Colonic mucosa (tissue), 4 donors: ENCODE results near the gene NME2. TPM values are rescaled to one million over a fixed set of nuclear protein-coding genes. Genes with fewer than 3 reads are reported as not detected.
"Not testable (repeated sequence)": the region's sequence is repeated elsewhere in the genome, so short reads cannot be mapped to it uniquely, and the experiment has no call there.

Experiments
- DNase-seq: peaks from one replicate; pipeline ENCODE4 v3.0.0-alpha.2; 2020
- H3K27ac ChIP-seq: fragments of 200-600 bp; one replicate; pipeline ENCODE4 v1.8.0; 2021
- H3K27me3 ChIP-seq: fragments of 200-600 bp; one replicate; pipeline ENCODE4 v1.8.0; 2021
- H3K36me3 ChIP-seq: fragments of 200-600 bp; one replicate; pipeline ENCODE4 v1.8.0; 2021
- H3K4me1 ChIP-seq: fragments of 200-600 bp; one replicate; pipeline ENCODE4 v1.8.0; 2021; ENCODE audit warnings: mild to moderate bottlenecking
- H3K4me3 ChIP-seq: fragments of 200-600 bp; one replicate; pipeline ENCODE4 v1.8.0; 2021
- H3K9ac ChIP-seq, 2 donors: one replicate each; pipeline ENCODE4 v1.7.0; 2013; ENCODE audit warnings: control low read depth in 2 of 2, low read depth in 2 of 2, low read length in 2 of 2
- H3K9me3 ChIP-seq: fragments of 200-600 bp; one replicate; pipeline ENCODE4 v1.8.0; 2021
- intact Hi-C: fragments of 100-400 bp; cut with DNase I; formaldehyde crosslinking; loops from one replicate; pipeline ENCODE4 v1.14.1; 2022
- total RNA-seq, 2 donors: library from RNA; stranded (reverse); fragmentation: NEBNext Ultra II Directional in 1 of 2; extraction: Animal tissue kit (Norgen Biotek cat#: 25700) in 1 of 2; gene quantifications; one replicate each; pipeline ENCODE4 v1.2.1, GENCODE V29; 2021
- TF ChIP-seq, protein P1 (sequence below): fragments of 200-600 bp; IDR thresholded peaks from one replicate; pipeline ENCODE4 v1.8.0; 2022; ENCODE audit warnings: antibody characterized with exemption, mild to moderate bottlenecking
- donor health status: healthy.
- donor health status: DM: no; HTN: no; CAD: no.
- donor health status: DM: no; HTN: no; CAD: no.

Gene NME2
- total RNA-seq, 2 donors from 2014 or later, result 428 to 708 TPM

DNA sequence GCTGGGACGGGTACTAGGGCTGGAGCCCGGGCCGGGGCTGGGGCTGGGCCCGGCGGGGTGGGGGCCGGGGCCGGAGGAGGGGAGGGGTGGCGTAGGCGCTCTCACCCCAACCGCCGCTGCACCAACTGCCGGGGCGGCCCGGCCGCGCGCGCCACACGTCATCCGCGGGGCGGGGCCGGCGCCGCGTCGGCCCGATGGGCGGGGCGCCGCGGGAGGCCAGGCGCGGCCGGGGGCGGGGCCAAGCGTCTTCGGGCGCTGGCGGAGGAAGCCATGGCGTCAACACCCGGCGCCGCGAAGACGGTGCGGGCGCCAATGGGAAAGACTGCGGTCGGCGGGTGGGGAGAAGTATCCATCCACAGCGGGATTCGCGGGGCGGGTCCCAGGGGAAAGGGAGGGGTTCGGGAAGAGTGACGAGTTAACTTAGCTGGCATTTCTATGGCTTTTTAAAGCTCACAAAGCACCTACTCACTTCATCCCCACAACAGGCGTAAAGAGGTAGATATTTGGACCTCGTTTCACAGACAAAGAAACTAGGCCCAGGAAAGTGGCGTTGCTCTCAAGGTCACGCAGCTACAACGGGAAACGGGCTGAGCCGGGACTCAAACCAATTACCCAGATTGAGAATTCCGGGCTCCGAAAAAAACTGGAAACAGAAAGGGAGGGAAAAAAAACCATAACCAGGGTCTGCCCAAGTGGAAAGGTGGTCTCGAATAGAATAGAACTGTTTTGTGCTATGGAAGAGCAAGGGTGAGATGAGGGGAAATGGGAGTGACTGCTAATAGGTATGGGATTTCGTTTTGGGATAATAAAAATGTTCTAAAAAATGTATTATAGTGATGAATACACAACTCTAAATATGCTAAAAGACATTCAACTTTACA, 45.2 kb upstream of the NME2 start, which contains the start of gene SPAG9:
Gene SPAG9 (minus strand): TSS at position 130 of the 881 bp plus-strand sequence. CDS start 212 bp downstream, outside the sequence.
- intact Hi-C loops, result no loop called here
- Histone ChIP-seq H3K9ac (peak within 1 kb of the TSS; percentile 96 to 99), H3K27me3 (no peaks in the 10 kb centered on the region), H3K36me3 (no peaks in the 10 kb centered on the region), H3K4me3 (peak within 1 kb of the TSS; percentile 77), H3K27ac (peak within 1 kb of the TSS; percentile 98), H3K9me3 (no peaks in the 10 kb centered on the region), H3K4me1 (peaks cover 3% of the 10 kb centered on the region)
- DNase-seq, result peak; percentile 96
- TF ChIP-seq, protein P1, sequence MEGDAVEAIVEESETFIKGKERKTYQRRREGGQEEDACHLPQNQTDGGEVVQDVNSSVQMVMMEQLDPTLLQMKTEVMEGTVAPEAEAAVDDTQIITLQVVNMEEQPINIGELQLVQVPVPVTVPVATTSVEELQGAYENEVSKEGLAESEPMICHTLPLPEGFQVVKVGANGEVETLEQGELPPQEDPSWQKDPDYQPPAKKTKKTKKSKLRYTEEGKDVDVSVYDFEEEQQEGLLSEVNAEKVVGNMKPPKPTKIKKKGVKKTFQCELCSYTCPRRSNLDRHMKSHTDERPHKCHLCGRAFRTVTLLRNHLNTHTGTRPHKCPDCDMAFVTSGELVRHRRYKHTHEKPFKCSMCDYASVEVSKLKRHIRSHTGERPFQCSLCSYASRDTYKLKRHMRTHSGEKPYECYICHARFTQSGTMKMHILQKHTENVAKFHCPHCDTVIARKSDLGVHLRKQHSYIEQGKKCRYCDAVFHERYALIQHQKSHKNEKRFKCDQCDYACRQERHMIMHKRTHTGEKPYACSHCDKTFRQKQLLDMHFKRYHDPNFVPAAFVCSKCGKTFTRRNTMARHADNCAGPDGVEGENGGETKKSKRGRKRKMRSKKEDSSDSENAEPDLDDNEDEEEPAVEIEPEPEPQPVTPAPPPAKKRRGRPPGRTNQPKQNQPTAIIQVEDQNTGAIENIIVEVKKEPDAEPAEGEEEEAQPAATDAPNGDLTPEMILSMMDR, result no peak

DNA sequence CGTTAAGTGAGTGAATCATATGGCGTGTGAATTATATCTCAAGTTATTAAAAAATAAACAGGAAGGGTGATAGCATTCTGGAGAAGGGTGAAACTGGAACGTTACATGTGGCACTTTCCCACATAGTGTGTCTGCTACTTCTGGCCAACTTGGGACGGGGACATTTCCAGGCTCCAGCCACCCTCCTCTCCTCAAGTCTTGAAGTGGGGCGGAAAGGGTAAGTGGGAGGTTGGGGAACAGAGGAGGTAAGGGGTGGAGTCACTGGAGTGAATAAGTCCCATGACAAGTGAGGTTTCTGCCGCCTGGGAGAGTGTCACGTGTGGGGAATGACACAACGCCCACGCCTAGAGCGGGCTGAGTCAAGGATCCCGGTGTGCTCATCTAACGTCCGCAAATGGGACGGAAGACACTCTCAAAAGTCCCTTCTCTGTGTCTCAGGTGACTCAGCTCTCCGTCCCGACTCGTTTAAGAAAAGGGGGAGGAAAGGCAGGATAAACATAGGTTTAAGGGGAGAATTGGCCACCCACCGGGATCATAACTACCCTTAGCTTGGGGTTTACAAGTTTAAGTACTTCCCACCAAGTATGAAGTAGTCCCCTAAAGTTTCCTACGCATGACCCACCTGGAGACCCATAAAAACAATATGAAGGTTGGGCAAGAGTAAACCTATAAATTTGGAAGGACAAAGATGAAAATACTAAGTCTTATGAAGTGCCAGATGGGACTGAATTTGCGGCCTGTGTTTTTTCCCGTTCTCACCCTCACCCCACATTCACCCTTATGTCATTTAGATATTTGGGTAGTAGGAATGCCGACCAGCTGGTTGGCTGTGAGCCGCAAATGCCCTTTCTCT, 44.4 kb upstream of the NME2 start:
- Histone ChIP-seq H3K9me3 (no peaks in the 10 kb centered on the region), H3K27ac (peak overlapping the region; percentile 98), H3K4me1 (peaks cover 3% of the 10 kb centered on the region), H3K9ac (peak overlapping the region in 1 of 2 donors; percentile 96), H3K36me3 (no peaks in the 10 kb centered on the region), H3K4me3 (peak overlapping the region; percentile 33), H3K27me3 (no peaks in the 10 kb centered on the region)
- DNase-seq, result peak; percentile 93
- TF ChIP-seq, protein P1, result no peak
- intact Hi-C loops, result no loop called here

DNA sequence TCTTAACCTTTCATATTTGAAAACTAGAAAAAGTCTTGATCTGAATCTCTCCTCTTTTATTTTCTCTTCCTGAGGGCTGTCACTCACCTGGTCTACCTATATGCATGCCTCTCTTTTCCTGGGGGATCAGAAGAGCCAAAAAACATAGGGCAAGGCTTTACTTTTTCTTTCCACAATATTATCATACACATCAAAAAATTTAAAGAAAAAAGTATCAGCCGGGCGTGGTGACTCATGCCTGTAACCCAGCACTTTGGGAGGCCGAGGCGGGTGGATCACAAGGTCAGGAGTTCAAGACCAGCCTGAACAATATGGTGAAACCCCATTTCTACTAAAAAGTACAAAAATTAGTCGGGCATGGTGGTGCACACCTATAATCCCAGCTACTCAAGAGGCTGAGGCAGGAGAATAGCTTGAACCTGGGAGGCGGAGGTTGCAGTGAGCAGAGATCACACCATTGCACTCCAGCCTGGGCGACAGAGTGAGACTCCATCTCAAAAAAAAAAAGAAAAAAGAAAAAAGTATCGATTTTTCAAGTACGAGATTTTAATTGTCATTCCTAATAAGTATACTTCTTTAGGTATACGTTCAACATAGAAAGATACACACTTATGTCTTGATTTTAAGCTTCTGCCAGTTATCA, 43.6 kb upstream of the NME2 start:
- Histone ChIP-seq H3K27ac (peak overlapping the region; percentile 98), H3K9ac (peak overlapping the region in 1 of 2 donors; percentile 96)
- H3K27me3 ChIP-seq, H3K4me1 ChIP-seq, DNase-seq, intact Hi-C loops, H3K9me3 ChIP-seq, H3K4me3 ChIP-seq, H3K36me3 ChIP-seq: not testable (repeated sequence)

DNA sequence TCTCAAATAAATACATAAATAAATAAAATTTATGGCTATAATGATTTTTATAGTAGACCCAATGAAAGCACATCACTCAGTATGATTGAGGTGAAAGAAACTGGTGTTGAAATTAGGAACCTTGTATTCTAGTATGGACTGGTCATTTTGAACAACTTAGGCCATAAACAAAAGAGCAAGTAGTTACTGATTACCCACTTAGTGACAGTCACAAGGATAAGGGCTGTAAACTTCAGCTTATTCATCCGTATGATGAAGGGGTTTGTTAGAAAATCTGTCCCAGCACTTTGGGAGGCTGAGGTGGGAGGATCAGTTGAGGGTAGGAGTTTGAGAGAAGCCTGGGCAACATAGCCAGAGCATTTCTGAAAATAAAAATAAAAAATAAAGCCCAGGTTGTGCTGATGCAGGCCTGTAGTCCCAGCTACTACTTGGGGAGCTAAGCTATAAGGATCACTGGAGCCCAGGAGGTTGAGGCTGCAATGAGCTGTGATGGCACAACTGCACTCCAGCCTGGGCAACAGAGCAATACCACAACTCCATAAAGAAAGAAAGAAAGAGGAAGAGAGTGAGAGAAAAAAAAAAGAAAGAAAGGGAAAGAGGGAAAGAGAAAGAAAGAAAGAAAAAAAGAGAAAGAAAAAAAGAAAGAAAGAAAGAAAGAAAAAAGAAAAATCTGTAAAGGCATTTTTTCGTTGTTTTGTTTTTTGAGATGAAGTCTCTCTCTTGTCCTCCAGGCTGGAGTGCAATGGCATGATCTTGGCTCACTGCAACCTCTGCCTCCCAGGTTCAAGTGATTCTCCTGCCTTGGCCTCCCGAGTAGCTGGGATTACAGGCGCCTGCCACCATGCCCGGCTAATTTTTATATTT, 41.3 kb upstream of the NME2 start:
- Histone ChIP-seq H3K27me3 (no peaks in the 10 kb centered on the region), H3K36me3 (no peaks in the 10 kb centered on the region), H3K4me1 (no peaks in the 10 kb centered on the region), H3K4me3 (no peak overlapping the region), H3K9ac (no peak overlapping the region), H3K27ac (peak overlapping the region; percentile 52), H3K9me3 (no peaks in the 10 kb centered on the region)
- intact Hi-C loops, result no loop called here
- TF ChIP-seq, protein P1, result no peak
- no peak for DNase-seq

DNA sequence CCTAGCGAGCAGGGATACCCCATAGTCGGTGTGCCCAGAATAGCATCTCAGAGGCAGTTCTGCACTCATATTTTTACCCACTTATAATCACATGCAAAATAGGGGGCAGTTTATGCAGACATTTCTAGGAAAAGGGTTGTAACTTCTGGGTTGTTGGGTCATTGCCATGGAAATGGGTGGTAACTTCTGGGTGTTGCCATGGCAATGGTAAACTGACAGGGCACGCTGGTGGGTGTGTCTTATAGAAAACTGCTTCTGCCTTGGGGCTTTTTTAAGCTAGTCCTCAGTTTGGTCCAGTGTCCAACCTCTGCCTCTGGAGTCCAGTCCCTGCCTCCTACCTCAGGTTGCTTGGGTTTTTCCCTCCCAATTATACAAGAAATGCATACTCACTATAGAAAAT, 38.1 kb upstream of the NME2 start:
- Histone ChIP-seq H3K4me1 (no peaks in the 10 kb centered on the region), H3K4me3 (no peak overlapping the region), H3K9me3 (no peaks in the 10 kb centered on the region), H3K27ac (no peak overlapping the region), H3K27me3 (no peaks in the 10 kb centered on the region), H3K36me3 (no peaks in the 10 kb centered on the region), H3K9ac (no peak overlapping the region)
- DNase-seq, result no peak
- TF ChIP-seq, protein P1, result no peak
- intact Hi-C loops, result no loop called here
